Measurements from ENCODE around the gene ZBTB39. TPM values are rescaled to one million over a fixed set of nuclear protein-coding genes. Genes with fewer than 3 reads are reported as not detected.

Gene ZBTB39
- total and polyA plus RNA-seq, 8 donors = 3.8 to 12.4 (median 11.0) TPM

DNA sequence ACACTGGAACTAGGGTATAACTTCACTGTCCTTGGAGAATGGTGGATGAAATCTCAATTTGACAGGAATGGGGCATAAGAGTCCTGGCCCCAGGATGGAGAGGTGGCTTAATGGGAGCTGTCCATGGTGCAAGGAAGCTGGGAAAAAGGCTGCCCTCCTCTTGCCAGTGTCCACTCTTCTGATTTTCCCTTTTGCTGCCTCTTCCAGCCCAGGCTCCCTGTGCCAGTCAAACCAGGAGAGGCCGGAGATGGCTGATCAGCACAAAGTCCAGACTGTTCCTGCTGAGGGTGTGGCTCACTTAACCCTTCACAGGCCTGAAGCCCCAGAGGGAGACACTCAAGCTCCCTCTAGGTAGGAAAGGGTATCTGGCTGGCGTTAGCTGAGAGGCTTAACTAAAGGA lies 43.5 kb upstream of the ZBTB39 start, which contains the start of gene MYO1A:
Gene MYO1A, minus strand, starts transcription at position 240 of the 400 bp plus-strand sequence. CDS start 1,806 bp downstream, outside the sequence.
- peaks cover 0 to 38% of the 10 kb centered on the region in 2 donors for H3K4me1 ChIP-seq
- peaks cover 0 to 6% of the 10 kb centered on the region in 2 donors for H3K27me3 ChIP-seq
- intact Hi-C loops (cut with DNase I) = no loop called here
- H3K4me3 ChIP-seq = no peak within 1 kb of the TSS
- no peaks in the 10 kb centered on the region for H3K36me3 ChIP-seq
- peak within 1 kb of the TSS in 1 of 2 donors; percentile 28 for H3K27ac ChIP-seq
- H3K9me3 ChIP-seq = no peaks in the 10 kb centered on the region
- DNase-seq (no peak), ATAC-seq (peak; percentile 42)
- TF ChIP-seq, protein P1, sequence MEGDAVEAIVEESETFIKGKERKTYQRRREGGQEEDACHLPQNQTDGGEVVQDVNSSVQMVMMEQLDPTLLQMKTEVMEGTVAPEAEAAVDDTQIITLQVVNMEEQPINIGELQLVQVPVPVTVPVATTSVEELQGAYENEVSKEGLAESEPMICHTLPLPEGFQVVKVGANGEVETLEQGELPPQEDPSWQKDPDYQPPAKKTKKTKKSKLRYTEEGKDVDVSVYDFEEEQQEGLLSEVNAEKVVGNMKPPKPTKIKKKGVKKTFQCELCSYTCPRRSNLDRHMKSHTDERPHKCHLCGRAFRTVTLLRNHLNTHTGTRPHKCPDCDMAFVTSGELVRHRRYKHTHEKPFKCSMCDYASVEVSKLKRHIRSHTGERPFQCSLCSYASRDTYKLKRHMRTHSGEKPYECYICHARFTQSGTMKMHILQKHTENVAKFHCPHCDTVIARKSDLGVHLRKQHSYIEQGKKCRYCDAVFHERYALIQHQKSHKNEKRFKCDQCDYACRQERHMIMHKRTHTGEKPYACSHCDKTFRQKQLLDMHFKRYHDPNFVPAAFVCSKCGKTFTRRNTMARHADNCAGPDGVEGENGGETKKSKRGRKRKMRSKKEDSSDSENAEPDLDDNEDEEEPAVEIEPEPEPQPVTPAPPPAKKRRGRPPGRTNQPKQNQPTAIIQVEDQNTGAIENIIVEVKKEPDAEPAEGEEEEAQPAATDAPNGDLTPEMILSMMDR (IDR thresholded peaks at IDR 0.05) = no peak

DNA sequence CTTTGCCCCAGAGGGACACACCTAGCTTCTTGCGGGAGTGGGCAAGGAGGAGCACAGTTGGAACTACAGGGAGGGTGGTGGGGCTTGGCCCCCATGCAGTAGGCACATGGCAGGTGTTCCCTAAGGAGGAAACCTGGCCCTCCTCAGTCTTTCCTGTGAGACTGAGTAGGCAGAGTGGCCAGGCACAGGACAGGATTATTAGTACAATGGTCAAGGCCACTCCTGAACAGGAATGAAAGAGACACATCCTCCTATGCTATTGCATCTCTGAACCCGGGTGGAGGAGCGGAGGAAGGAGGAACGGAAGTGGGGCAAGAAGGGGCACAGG lies 42.7 kb upstream of the ZBTB39 start:
- H3K27me3 ChIP-seq = peaks cover 0 to 6% of the 10 kb centered on the region in 2 donors
- ATAC-seq = no peak
- intact Hi-C loops (cut with DNase I) = no loop called here
- no peaks in the 10 kb centered on the region for H3K36me3 ChIP-seq
- DNase-seq = no peak
- H3K9me3 ChIP-seq = no peaks in the 10 kb centered on the region
- H3K4me3 ChIP-seq = no peak overlapping the region
- H3K4me1 ChIP-seq = peaks cover 0 to 38% of the 10 kb centered on the region in 2 donors
- H3K27ac ChIP-seq = peak overlapping the region in 1 of 2 donors; percentile 28
- TF ChIP-seq, protein P1 (IDR thresholded peaks at IDR 0.05) = no peak

DNA sequence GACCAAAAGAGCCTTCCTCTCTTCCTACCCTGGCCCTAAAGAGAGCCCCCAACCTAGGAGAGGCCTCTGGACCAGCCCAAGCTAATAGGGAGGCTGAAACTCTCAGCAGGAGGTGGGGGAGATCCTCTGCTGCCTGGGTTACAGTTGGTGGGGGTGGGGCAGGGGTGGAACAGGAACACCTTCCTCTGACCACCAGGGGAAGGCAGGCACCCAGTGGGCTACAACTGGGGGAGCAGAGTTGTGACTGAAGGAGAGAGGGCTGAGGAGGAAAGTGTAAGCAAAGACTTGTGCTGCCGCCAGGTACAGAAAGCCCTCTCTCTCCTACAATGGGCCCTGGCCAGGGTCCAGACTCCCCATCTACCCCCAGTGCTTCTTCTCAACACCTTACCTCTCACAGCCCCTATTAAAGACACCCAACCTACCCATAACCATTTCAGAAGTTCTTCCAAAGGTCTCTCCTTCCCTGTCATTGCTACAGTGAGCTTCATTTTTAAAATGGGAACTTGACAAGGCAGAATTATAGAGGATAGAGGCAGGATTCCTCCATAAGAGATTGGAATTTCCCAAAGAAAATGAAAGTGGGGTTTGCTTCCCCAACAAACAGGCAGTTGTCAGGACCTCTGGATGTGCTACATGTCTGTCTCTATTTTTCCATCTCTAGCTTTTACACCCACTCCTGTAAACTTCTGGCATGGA lies 42.2 kb upstream of the ZBTB39 start:
- Histone ChIP-seq H3K27me3 (peaks cover 0 to 6% of the 10 kb centered on the region in 2 donors), H3K36me3 (no peaks in the 10 kb centered on the region), H3K4me3 (no peak overlapping the region), H3K27ac (peak overlapping the region in 1 of 2 donors; percentile 28), H3K9me3 (no peaks in the 10 kb centered on the region), H3K4me1 (peaks cover 0 to 38% of the 10 kb centered on the region in 2 donors)
- intact Hi-C loops (cut with DNase I) = no loop called here
- DNase-seq (no peak), ATAC-seq (no peak)
- TF ChIP-seq, protein P1 (IDR thresholded peaks at IDR 0.05) = no peak

- Histone ChIP-seq H3K9me3 (no peaks in the 10 kb centered on the region), H3K27me3 (peaks cover 0 to 6% of the 10 kb centered on the region in 2 donors), H3K4me1 (peaks cover 0 to 38% of the 10 kb centered on the region in 2 donors), H3K4me3 (no peak overlapping the region), H3K36me3 (no peaks in the 10 kb centered on the region), H3K27ac (no peak overlapping the region)
- TF ChIP-seq, protein P1 (IDR thresholded peaks at IDR 0.05) = no peak
- intact Hi-C loops (cut with DNase I) = no loop called here
- DNase-seq (no peak), ATAC-seq (no peak)
These were observed 41.6 kb upstream of the ZBTB39 start for GRCh38 chr12:57047981-57048380.

- Histone ChIP-seq H3K4me1 (peaks cover 0 to 38% of the 10 kb centered on the region in 2 donors), H3K27me3 (peaks cover 0 to 6% of the 10 kb centered on the region in 2 donors), H3K27ac (peak overlapping the region in 1 of 2 donors; percentile 33), H3K36me3 (no peaks in the 10 kb centered on the region), H3K4me3 (no peak overlapping the region), H3K9me3 (no peaks in the 10 kb centered on the region)
- peak; percentile 34 for ATAC-seq
- intact Hi-C loops (cut with DNase I) = no loop called here
- no peak for DNase-seq
- TF ChIP-seq, protein P1 (IDR thresholded peaks at IDR 0.05) = no peak
These were observed 40.9 kb upstream of the ZBTB39 start for GRCh38 chr12:57046947-57047890.

All from left lung (tissue), 10 donors.